Non-pigmented ciliary epithelial cell (primary cell): ENCODE measurements around the gene RAI14.

Experiments used
- DNase-seq: peaks from one replicate; pipeline ENCODE4 v3.0.0-alpha.2; 2010; ENCODE audit warnings: low read depth

Gene RAI14

GRCh38 chr5:34648039-34648839, 7.9 kb upstream of the RAI14 start:
- no peak for DNase-seq

GRCh38 chr5:34648840-34649158, 7.3 kb upstream of the RAI14 start:
- no peak for DNase-seq

GRCh38 chr5:34651791-34652190, 4.3 kb upstream of the RAI14 start:
- DNase-seq, result no peak

GRCh38 chr5:34652466-34652865, 3.7 kb upstream of the RAI14 start:
- no peak for DNase-seq

GRCh38 chr5:34652914-34653313, 3.2 kb upstream of the RAI14 start:
- DNase-seq, result no peak

GRCh38 chr5:34653708-34654107, 2.4 kb upstream of the RAI14 start:
- DNase-seq, result no peak

GRCh38 chr5:34655354-34655991, 655 bp upstream of the RAI14 start:
- peak; percentile 71 for DNase-seq

GRCh38 chr5:34656700-34657273, 659 bp downstream of the RAI14 start:
- DNase-seq, result no peak

- no peak for DNase-seq
These were observed 1.3 kb downstream of the RAI14 start for GRCh38 chr5:34657274-34657921.

GRCh38 chr5:34657988-34658387, 1.9 kb downstream of the RAI14 start:
- no peak for DNase-seq

- DNase-seq, result no peak
These were observed 3.0 kb downstream of the RAI14 start for GRCh38 chr5:34659168-34659567.

- DNase-seq, result peak; percentile 96
These were observed 4.3 kb downstream of the RAI14 start for GRCh38 chr5:34660444-34660843.

GRCh38 chr5:34663771-34664496, 7.8 kb downstream of the RAI14 start:
- DNase-seq, result no peak

GRCh38 chr5:34666392-34667080, 10.4 kb downstream of the RAI14 start:
- DNase-seq, result no peak

GRCh38 chr5:34667705-34668104, 11.6 kb downstream of the RAI14 start:
- DNase-seq, result no peak

GRCh38 chr5:34669931-34670516, 13.9 kb downstream of the RAI14 start:
- no peak for DNase-seq

GRCh38 chr5:34672196-34672595, 16.1 kb downstream of the RAI14 start:
- no peak for DNase-seq

GRCh38 chr5:34673463-34674125, 17.5 kb downstream of the RAI14 start:
- no peak for DNase-seq

GRCh38 chr5:34674187-34674586, 18.1 kb downstream of the RAI14 start:
- DNase-seq, result peak; percentile 89

- DNase-seq, result no peak
These were observed 19.7 kb downstream of the RAI14 start for GRCh38 chr5:34675857-34676256.

- DNase-seq, result no peak
These were observed 20.3 kb downstream of the RAI14 start for GRCh38 chr5:34676416-34676815.
